AG10803 (cell line): ENCODE data around the gene VWF.

ENCODE experiments used
- DNase-seq: peaks from one replicate; pipeline ENCODE4 v3.0.0; 2010; ENCODE audit warnings: low read depth
- H3K4me3 ChIP-seq: 2 replicates; pipeline ENCODE4 v1.5.1; 2011; ENCODE audit warnings: mild to moderate bottlenecking, low read length, control low read depth
- CTCF ChIP-seq: conservative IDR thresholded peaks from 2 replicates; pipeline ENCODE4 v1.5.1; 2011; ENCODE audit warnings: mild to moderate bottlenecking, low read length, control low read depth, inconsistent platforms

The VWF gene

DNA sequence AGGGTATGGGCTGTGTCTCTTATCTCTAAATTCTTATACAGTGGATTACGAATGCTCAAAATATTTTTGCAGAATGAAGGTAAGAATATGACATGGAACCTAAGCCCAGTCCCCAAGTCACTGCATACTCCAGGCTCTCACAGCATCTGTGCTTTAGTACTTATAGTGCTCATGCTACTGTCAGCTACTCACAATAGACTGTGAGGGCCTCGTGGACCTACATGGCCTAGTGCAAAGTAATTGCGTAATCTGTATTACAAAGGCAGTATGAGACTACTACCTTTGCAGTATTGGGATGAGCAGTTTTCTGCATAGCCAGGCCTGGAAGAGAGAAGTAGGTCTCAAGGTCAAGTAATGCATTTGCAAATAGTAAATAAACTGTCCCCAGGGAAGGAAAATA lies 27.9 kb downstream of the VWF start:
- H3K4me3 ChIP-seq = no peak overlapping the region
- no peak for DNase-seq
- TF ChIP-seq CTCF = no peak

DNA sequence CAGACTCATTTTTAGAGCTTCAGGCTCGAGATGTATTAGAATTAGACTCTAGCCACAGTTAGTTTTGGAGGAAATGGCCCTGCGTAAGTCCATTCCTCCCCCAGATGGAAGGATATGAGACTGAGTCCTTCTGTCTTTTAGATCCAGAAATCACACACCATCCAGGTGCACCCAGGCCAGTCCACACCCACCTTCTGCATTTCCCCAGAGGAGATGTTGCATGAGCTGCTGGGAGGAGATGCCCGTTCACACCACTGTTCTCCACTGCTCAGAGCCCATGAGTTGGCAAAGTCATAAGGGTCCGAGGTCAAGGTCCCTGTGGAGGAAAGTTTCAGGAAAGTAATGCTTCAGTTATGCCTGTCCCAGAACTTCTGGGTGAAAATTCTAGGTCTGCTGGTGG lies 29.2 kb downstream of the VWF start:
- H3K4me3 ChIP-seq = no peak overlapping the region
- no peak for TF ChIP-seq CTCF
- no peak for DNase-seq

DNA sequence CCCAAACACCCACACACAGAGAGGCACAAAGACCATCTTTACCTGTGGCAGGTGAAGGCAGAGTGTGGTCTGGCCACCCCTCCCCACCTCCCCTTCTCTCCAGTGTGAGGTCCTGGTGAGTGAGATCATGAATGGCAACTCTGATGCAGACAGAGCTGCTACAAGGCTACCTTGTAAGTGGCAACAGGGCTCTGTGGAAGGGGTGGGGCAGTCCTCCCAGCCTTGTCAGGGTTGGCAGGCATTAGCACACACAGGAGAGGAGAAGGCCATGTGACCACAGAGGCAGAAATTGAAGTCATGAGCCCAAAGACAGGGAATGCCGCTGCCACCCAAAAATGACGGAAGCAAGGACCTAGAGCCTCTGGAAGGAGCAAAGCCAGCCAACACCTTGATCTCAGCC lies 30.7 kb downstream of the VWF start:
- no peak for TF ChIP-seq CTCF
- DNase-seq = no peak
- H3K4me3 ChIP-seq = no peak overlapping the region

GRCh38 chr12:6092784-6093722 lies 31.4 kb downstream of the VWF start:
- TF ChIP-seq CTCF = no peak; the same call in 1 of the 2 replicates
- peak; percentile 83 for DNase-seq
- H3K4me3 ChIP-seq = no peak overlapping the region

DNA sequence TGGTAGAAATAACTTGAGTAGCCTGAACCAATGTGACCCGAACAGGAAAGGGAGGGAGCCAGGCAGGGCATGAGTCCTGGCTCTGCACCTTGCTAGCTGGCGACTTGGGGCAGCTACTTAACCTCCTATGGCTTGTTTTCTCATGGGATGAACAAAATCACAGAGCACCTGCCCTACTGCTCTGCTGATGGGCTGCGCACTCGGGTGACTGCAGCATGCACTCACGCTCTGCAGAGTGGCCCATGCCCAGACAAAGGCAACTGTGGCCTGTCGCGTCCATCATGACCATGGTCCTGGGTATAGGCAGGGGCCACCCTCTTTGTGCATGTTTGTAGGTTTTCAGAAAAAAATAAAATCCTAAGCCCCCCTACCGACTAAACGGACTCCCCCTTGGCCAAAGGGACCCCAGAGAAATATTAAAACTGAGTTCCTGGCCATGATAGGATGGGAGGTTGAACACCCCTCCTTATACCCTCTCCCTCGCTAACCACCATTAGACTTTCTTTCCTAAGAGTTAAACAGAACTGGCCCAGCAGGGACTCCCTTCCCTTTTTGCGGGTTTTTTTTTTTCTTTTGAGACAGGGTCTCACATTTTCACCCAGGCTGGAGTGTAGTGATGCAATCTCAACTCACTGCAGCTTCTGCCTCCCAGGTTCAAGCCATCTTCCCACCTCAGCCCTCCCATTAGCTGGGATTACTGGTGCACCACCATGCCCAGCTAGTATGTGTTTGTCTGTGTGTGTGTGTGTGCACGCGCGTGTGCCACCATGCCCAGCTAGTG lies 32.5 kb downstream of the VWF start:
- H3K4me3 ChIP-seq = no peak overlapping the region
- no peak for TF ChIP-seq CTCF
- no peak for DNase-seq

- no peak overlapping the region for H3K4me3 ChIP-seq
- TF ChIP-seq CTCF = no peak
- peak; percentile 47 for DNase-seq
These were observed 33.7 kb downstream of the VWF start for GRCh38 chr12:6090803-6091202.
